Measurements from ENCODE around the gene PTRH1.

PTRH1 gene

GRCh38 chr9:127724012-127724411 lies 8.5 kb upstream of the PTRH1 start:
- DNase-seq (ENCODE audit: low read depth): no peak
- H3K4me3 ChIP-seq (ENCODE audit: low read depth, low read length): no peak overlapping the region
- TF ChIP-seq, protein P1, sequence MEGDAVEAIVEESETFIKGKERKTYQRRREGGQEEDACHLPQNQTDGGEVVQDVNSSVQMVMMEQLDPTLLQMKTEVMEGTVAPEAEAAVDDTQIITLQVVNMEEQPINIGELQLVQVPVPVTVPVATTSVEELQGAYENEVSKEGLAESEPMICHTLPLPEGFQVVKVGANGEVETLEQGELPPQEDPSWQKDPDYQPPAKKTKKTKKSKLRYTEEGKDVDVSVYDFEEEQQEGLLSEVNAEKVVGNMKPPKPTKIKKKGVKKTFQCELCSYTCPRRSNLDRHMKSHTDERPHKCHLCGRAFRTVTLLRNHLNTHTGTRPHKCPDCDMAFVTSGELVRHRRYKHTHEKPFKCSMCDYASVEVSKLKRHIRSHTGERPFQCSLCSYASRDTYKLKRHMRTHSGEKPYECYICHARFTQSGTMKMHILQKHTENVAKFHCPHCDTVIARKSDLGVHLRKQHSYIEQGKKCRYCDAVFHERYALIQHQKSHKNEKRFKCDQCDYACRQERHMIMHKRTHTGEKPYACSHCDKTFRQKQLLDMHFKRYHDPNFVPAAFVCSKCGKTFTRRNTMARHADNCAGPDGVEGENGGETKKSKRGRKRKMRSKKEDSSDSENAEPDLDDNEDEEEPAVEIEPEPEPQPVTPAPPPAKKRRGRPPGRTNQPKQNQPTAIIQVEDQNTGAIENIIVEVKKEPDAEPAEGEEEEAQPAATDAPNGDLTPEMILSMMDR (IDR thresholded peaks at IDR 0.05; ENCODE audit: insufficient read depth, low read depth, low read length, missing control alignments): no peak

GRCh38 chr9:127723444-127723843 lies 8.0 kb upstream of the PTRH1 start:
- no peak overlapping the region for H3K4me3 ChIP-seq (ENCODE audit: low read depth, low read length)
- TF ChIP-seq, protein P1 (IDR thresholded peaks at IDR 0.05; ENCODE audit: insufficient read depth, low read depth, low read length, missing control alignments): no peak
- DNase-seq (ENCODE audit: low read depth): no peak

GRCh38 chr9:127723013-127723412 lies 7.5 kb upstream of the PTRH1 start:
- H3K4me3 ChIP-seq (ENCODE audit: low read depth, low read length): no peak overlapping the region
- TF ChIP-seq, protein P1 (IDR thresholded peaks at IDR 0.05; ENCODE audit: insufficient read depth, low read depth, low read length, missing control alignments): no peak
- no peak for DNase-seq (ENCODE audit: low read depth)

DNA sequence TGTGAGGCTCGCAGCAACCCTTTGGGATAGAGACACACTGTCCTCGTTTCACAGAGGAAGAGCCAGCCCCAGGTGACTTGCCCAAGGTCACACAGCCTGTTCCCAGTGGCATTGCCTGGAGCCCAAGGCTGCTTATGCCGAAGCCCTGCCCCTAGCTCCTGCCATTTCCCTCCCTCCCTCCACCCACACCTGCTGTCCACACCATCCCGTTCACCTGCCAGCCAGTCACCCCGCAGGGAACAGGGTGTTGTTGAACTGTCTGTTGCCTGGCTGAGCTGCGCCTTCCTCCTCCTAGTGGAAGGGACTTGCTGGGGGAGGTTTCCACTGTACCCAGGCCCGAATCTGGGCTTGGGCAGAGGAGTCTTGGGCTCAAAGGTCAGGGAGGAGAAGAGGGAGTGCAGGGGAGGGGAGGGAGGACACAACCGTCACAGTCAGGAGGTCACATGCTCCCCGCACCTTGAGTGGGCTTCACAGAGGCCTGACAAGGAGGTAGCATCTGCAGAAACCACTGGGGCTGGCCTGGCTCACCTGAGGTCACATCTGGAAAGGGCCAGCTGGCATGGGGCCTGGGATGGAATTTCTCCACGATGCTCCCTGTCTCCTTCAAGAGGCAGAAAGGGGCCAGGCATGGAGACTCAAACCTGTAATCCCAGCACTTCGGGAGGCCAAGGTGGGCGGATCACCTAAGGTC lies 6.7 kb upstream of the PTRH1 start:
- TF ChIP-seq, protein P1 (IDR thresholded peaks at IDR 0.05; ENCODE audit: insufficient read depth, low read depth, low read length, missing control alignments): no peak
- no peak overlapping the region for H3K4me3 ChIP-seq (ENCODE audit: low read depth, low read length)
- no peak for DNase-seq (ENCODE audit: low read depth)

GRCh38 chr9:127721391-127721821 lies 5.9 kb upstream of the PTRH1 start:
- no peak for DNase-seq (ENCODE audit: low read depth)
- no peak overlapping the region for H3K4me3 ChIP-seq (ENCODE audit: low read depth, low read length)
- TF ChIP-seq, protein P1 (IDR thresholded peaks at IDR 0.05; ENCODE audit: insufficient read depth, low read depth, low read length, missing control alignments): no peak

- no peak for DNase-seq (ENCODE audit: low read depth)
- TF ChIP-seq, protein P1 (IDR thresholded peaks at IDR 0.05; ENCODE audit: insufficient read depth, low read depth, low read length, missing control alignments): no peak
- H3K4me3 ChIP-seq (ENCODE audit: low read depth, low read length): no peak overlapping the region
Measured at GRCh38 chr9:127720865-127721227, 5.4 kb upstream of the PTRH1 start.

Measured in GM12865 (cell line).